ENCODE measurements around the gene YBX1.

Gene YBX1

DNA sequence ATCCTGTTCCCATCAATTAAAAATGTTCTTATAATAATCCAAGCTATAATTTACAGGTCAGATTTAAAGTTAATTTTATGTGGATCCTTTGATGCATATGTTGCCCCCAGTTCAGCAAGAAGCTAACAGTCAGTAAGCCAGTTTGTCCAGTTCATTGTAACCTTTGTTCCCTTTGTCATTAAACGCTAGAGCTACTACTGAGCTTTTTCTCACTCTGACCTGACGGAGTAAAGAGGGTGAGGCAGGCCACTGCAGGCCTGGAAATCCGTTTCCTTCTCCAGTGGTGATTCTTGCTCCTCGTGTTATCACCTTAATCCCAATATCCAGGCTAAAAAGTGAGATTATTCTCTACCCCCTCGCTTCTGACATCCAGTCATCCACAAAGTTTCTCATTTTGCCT is 10.2 kb downstream of the YBX1 start:
- TF ChIP-seq CTCF (conservative IDR thresholded peaks at IDR 0.05; ENCODE audit: low read length), result no peak
- no peak for TF ChIP-seq EZH2phosphoT487 (IDR thresholded peaks at IDR 0.05; ENCODE audit: borderline replicate concordance)
- H3K4me2 ChIP-seq (ENCODE audit: low read depth, low read length, poor library complexity, severe bottlenecking), result peak overlapping the region; percentile 99

GRCh38 chr1:42692911-42693310 is 10.7 kb downstream of the YBX1 start:
- peak overlapping the region; percentile 99 for H3K4me2 ChIP-seq (ENCODE audit: low read depth, low read length, poor library complexity, severe bottlenecking)
- H3K4me1 ChIP-seq (ENCODE audit: insufficient read depth, low read length, poor library complexity, severe bottlenecking), result peaks cover 45% of the 10 kb centered on the region
- peaks cover 97% of the 10 kb centered on the region for H4K20me1 ChIP-seq (ENCODE audit: insufficient read depth, low read length, poor library complexity, severe bottlenecking)
- TF ChIP-seq CTCF (conservative IDR thresholded peaks at IDR 0.05; ENCODE audit: low read length) (no peak), EZH2phosphoT487 (IDR thresholded peaks at IDR 0.05; ENCODE audit: borderline replicate concordance) (no peak)
- H3K9ac ChIP-seq (ENCODE audit: low read depth, low read length, poor library complexity, severe bottlenecking), result peak overlapping the region; percentile 4
- peak overlapping the region; percentile 25 for H3K4me3 ChIP-seq (ENCODE audit: low read length, poor library complexity, severe bottlenecking)
- H3K36me3 ChIP-seq (ENCODE audit: insufficient read depth, low read length), result peaks cover 65% of the 10 kb centered on the region
- H3K79me2 ChIP-seq (ENCODE audit: insufficient read depth, low read length), result peaks cover 100% of the 10 kb centered on the region
- no peaks in the 10 kb centered on the region for H3K9me3 ChIP-seq (ENCODE audit: insufficient read depth, low read depth, low read length)
- H3K9me2 ChIP-seq (replicated peaks; ENCODE audit: low read depth, low read length), result no peaks in the 10 kb centered on the region
- H3F3A ChIP-seq (ENCODE audit: low read depth), result no peaks in the 10 kb centered on the region
- no peaks in the 10 kb centered on the region for H3K27me3 ChIP-seq (ENCODE audit: insufficient read depth, low read length, poor library complexity, severe bottlenecking)
- H2AFZ ChIP-seq (ENCODE audit: low read length), result no peak overlapping the region

More for the DNA sequence above, 10.2 kb downstream of the YBX1 start:
- peaks cover 65% of the 10 kb centered on the region for H3K36me3 ChIP-seq (ENCODE audit: insufficient read depth, low read length)
- H3K9ac ChIP-seq (ENCODE audit: low read depth, low read length, poor library complexity, severe bottlenecking), result peak overlapping the region; percentile 4
- no peaks in the 10 kb centered on the region for H3K27me3 ChIP-seq (ENCODE audit: insufficient read depth, low read length, poor library complexity, severe bottlenecking)
- H3F3A ChIP-seq (ENCODE audit: low read depth), result no peaks in the 10 kb centered on the region
- peaks cover 100% of the 10 kb centered on the region for H3K79me2 ChIP-seq (ENCODE audit: insufficient read depth, low read length)
- H3K9me2 ChIP-seq (replicated peaks; ENCODE audit: low read depth, low read length), result no peaks in the 10 kb centered on the region
- peaks cover 97% of the 10 kb centered on the region for H4K20me1 ChIP-seq (ENCODE audit: insufficient read depth, low read length, poor library complexity, severe bottlenecking)
- H3K4me1 ChIP-seq (ENCODE audit: insufficient read depth, low read length, poor library complexity, severe bottlenecking), result peaks cover 49% of the 10 kb centered on the region
- H3K4me3 ChIP-seq (ENCODE audit: low read length, poor library complexity, severe bottlenecking), result peak overlapping the region; percentile 25
- no peaks in the 10 kb centered on the region for H3K9me3 ChIP-seq (ENCODE audit: insufficient read depth, low read depth, low read length)
- no peak overlapping the region for H2AFZ ChIP-seq (ENCODE audit: low read length)

- Histone ChIP-seq H3K9ac (ENCODE audit: low read depth, low read length, poor library complexity, severe bottlenecking) (no peak overlapping the region), H3K27me3 (ENCODE audit: insufficient read depth, low read length, poor library complexity, severe bottlenecking) (no peaks in the 10 kb centered on the region), H3K4me2 (ENCODE audit: low read depth, low read length, poor library complexity, severe bottlenecking) (no peak overlapping the region), H3K9me3 (ENCODE audit: insufficient read depth, low read depth, low read length) (no peaks in the 10 kb centered on the region), H3K9me2 (replicated peaks; ENCODE audit: low read depth, low read length) (no peaks in the 10 kb centered on the region), H2AFZ (ENCODE audit: low read length) (no peak overlapping the region), H3F3A (ENCODE audit: low read depth) (0 out of 2 replicates have a peak, but pooled peaks cover 2% of the 10 kb centered on the region), H3K36me3 (ENCODE audit: insufficient read depth, low read length) (peaks cover 99% of the 10 kb centered on the region), H4K20me1 (ENCODE audit: insufficient read depth, low read length, poor library complexity, severe bottlenecking) (peaks cover 82% of the 10 kb centered on the region), H3K4me1 (ENCODE audit: insufficient read depth, low read length, poor library complexity, severe bottlenecking) (no peaks in the 10 kb centered on the region), H3K4me3 (ENCODE audit: low read length, poor library complexity, severe bottlenecking) (no peak overlapping the region), H3K79me2 (ENCODE audit: insufficient read depth, low read length) (peaks cover 67% of the 10 kb centered on the region)
- no peak for TF ChIP-seq EZH2phosphoT487 (IDR thresholded peaks at IDR 0.05; ENCODE audit: borderline replicate concordance)
- no peak for TF ChIP-seq CTCF (conservative IDR thresholded peaks at IDR 0.05; ENCODE audit: low read length)
These were observed 16.0 kb downstream of the YBX1 start for GRCh38 chr1:42698081-42698813.

Measured in Loucy (cell line).